MM.1S (cell line): ENCODE data around the gene TMX4.
A peak's percentile ranks its signal among the peaks of the same experiment; 100 is the strongest.

Experiments
- DNase-seq: peaks from one replicate; pipeline ENCODE4 v3.0.0-alpha.2; 2015
- H2AFZ ChIP-seq: fragments of 300-600 bp; sonication (generic); 2 replicates; pipeline ENCODE4 v1.6.0; 2016; ENCODE audit warnings: antibody characterized with exemption, low read length
- H3F3A ChIP-seq: fragments of 300-600 bp; sonication (generic); 2 replicates; pipeline ENCODE4 v1.6.1; 2016; ENCODE audit warnings: mild to moderate bottlenecking, antibody characterized with exemption, low read length, moderate library complexity, mixed read lengths; ENCODE audit not compliant: insufficient read depth
- H3K27ac ChIP-seq: fragments of 300-600 bp; sonication (generic); 2 replicates; pipeline ENCODE4 v1.5.1; 2016; ENCODE audit warnings: mild to moderate bottlenecking, low read length
- H3K27me3 ChIP-seq: fragments of 300-600 bp; sonication (generic); replicated peaks from 2 replicates; pipeline ENCODE4 v1.6.0; 2016; ENCODE audit warnings: low read length; ENCODE audit not compliant: insufficient read depth
- H3K36me3 ChIP-seq: fragments of 300-600 bp; sonication (generic); replicated peaks from 2 replicates; pipeline ENCODE4 v1.6.1; 2016; ENCODE audit warnings: mild to moderate bottlenecking, low read length, mixed read lengths; ENCODE audit not compliant: insufficient read depth
- H3K4me1 ChIP-seq: fragments of 300-600 bp; sonication (generic); 2 replicates; pipeline ENCODE4 v1.6.1; 2016; ENCODE audit warnings: low read length, mixed read lengths
- H3K4me2 ChIP-seq: fragments of 300-600 bp; sonication (generic); 2 replicates; pipeline ENCODE4 v1.6.0; 2016; ENCODE audit warnings: low read depth, low read length
- H3K4me3 ChIP-seq: fragments of 300-600 bp; sonication (generic); 2 replicates; pipeline ENCODE4 v1.5.1; 2016; ENCODE audit warnings: low read length, mixed read lengths
- H3K79me2 ChIP-seq: fragments of 300-600 bp; sonication (generic); 2 replicates; pipeline ENCODE4 v1.6.1; 2016; ENCODE audit warnings: mixed run types, low read length, mixed read lengths
- H3K9ac ChIP-seq: fragments of 300-600 bp; sonication (generic); 2 replicates; pipeline ENCODE4 v1.6.1; 2016; ENCODE audit warnings: low read length, mixed read lengths
- H3K9me2 ChIP-seq: fragments of 300-600 bp; sonication (generic); replicated peaks from 2 replicates; pipeline ENCODE4 v1.6.1; 2016; ENCODE audit warnings: mild to moderate bottlenecking, low read length, mixed read lengths; ENCODE audit not compliant: insufficient read depth
- H3K9me3 ChIP-seq: fragments of 300-600 bp; sonication (generic); replicated peaks from 2 replicates; pipeline ENCODE4 v1.6.1; 2016; ENCODE audit warnings: mild to moderate bottlenecking, low read length, mixed read lengths; ENCODE audit not compliant: insufficient read depth
- H4K20me1 ChIP-seq: fragments of 300-600 bp; sonication (generic); 2 replicates; pipeline ENCODE4 v1.6.1; 2016; ENCODE audit warnings: mild to moderate bottlenecking, low read length, moderate library complexity, mixed read lengths; ENCODE audit not compliant: insufficient read depth
- EZH2 ChIP-seq: fragments of 300-600 bp; sonication (generic); optimal IDR thresholded peaks from 2 replicates; pipeline ENCODE3; 2017; ENCODE audit warnings: low read depth, mild to moderate bottlenecking, antibody characterized with exemption, low read length, mixed read lengths
- EZH2phosphoT487 ChIP-seq: fragments of 300-600 bp; sonication (generic); IDR thresholded peaks from 2 replicates; pipeline ENCODE4 v1.6.1; 2018; ENCODE audit warnings: antibody characterized with exemption, low read length
- TF ChIP-seq, protein P1 (sequence below): fragments of 300-600 bp; sonication (generic); IDR thresholded peaks from 2 replicates; pipeline ENCODE4 v1.5.1; 2016; ENCODE audit warnings: antibody characterized with exemption, low read length, mixed read lengths

Gene TMX4, protein sequence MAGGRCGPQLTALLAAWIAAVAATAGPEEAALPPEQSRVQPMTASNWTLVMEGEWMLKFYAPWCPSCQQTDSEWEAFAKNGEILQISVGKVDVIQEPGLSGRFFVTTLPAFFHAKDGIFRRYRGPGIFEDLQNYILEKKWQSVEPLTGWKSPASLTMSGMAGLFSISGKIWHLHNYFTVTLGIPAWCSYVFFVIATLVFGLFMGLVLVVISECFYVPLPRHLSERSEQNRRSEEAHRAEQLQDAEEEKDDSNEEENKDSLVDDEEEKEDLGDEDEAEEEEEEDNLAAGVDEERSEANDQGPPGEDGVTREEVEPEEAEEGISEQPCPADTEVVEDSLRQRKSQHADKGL

DNA sequence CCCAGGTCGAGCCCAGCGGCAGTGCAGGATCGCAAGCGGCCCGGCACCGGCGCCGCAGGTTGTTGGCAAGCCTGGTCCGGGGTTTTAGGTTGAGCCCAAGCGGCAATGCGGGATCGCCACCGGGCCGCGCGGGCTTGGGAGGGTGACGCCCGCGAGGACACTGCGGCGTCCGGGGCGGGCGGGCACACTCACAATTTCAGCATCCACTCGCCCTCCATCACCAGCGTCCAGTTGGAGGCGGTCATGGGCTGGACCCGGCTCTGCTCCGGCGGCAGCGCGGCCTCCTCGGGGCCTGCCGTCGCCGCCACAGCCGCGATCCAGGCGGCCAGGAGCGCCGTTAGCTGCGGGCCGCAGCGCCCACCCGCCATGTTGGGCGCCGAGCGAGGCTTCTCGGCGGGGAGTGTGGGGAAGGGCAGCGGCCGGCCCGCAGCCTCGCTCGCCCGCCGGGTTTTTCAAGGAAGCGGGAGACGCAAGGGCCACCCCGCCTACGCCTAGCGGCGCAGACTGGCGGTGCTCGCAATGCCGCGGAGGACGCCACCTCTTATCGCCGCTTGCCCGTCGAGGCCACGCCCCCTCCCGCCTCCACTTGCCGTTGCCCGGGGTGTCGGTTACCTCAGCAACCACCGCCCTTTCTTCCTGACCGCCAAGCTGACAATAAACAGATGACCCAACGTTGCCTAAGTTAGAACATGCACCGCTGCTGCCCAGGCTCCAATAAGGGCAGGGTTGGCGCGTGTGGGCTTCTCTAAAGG, at the start of gene TMX4:
Gene TMX4, minus strand, starts transcription at position 516 of the 752 bp plus-strand sequence. Its CDS starts 148 bp downstream, at position 368.
- H3K27me3 ChIP-seq = no peaks in the 10 kb centered on the region
- peak within 1 kb of the TSS; percentile 81 for H2AFZ ChIP-seq
- H3F3A ChIP-seq = peaks cover 17% of the 10 kb centered on the region; the same call in 1 of the 2 replicates
- H3K9ac ChIP-seq = peak within 1 kb of the TSS; percentile 95
- peak within 1 kb of the TSS; percentile 84 for H3K4me2 ChIP-seq
- no peaks in the 10 kb centered on the region for H3K9me3 ChIP-seq
- peaks cover 31% of the 10 kb centered on the region for H3K79me2 ChIP-seq
- peak; percentile 98 for DNase-seq
- no peaks in the 10 kb centered on the region for H3K9me2 ChIP-seq
- no peaks in the 10 kb centered on the region for H3K36me3 ChIP-seq
- H3K4me3 ChIP-seq = peak within 1 kb of the TSS; percentile 88
- no peak for TF ChIP-seq EZH2phosphoT487
- TF ChIP-seq, protein P1, sequence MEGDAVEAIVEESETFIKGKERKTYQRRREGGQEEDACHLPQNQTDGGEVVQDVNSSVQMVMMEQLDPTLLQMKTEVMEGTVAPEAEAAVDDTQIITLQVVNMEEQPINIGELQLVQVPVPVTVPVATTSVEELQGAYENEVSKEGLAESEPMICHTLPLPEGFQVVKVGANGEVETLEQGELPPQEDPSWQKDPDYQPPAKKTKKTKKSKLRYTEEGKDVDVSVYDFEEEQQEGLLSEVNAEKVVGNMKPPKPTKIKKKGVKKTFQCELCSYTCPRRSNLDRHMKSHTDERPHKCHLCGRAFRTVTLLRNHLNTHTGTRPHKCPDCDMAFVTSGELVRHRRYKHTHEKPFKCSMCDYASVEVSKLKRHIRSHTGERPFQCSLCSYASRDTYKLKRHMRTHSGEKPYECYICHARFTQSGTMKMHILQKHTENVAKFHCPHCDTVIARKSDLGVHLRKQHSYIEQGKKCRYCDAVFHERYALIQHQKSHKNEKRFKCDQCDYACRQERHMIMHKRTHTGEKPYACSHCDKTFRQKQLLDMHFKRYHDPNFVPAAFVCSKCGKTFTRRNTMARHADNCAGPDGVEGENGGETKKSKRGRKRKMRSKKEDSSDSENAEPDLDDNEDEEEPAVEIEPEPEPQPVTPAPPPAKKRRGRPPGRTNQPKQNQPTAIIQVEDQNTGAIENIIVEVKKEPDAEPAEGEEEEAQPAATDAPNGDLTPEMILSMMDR = peak; percentile 4; the same call in 1 of the 2 replicates
- H3K4me1 ChIP-seq = peaks cover 22% of the 10 kb centered on the region
- peak within 1 kb of the TSS; percentile 89 for H3K27ac ChIP-seq
- H4K20me1 ChIP-seq = no peaks in the 10 kb centered on the region

DNA sequence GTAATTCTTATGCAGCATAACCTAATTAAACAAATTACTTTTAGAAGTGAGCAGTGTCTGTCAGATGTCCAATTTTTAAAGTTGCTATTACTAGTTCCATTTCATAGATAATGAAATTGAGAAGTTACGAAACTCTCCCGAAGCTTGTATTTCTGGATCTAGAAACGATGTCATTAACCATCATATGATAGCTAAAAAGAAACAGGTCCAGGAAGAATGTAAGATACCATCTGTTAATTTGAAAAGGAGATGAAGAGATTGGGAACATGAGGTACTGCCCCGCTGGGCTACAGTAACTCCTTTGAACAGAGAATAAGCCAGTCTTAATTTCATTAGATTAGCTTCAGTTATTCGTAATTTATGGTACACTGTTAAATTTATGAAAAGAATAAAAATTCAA, 47.5 kb upstream of the TMX4 start:
- Histone ChIP-seq H3K9ac (no peak overlapping the region), H4K20me1 (no peaks in the 10 kb centered on the region)
- TF ChIP-seq EZH2phosphoT487 (no peak), EZH2 (no peak)
- TF ChIP-seq, protein P1 = no peak

DNA sequence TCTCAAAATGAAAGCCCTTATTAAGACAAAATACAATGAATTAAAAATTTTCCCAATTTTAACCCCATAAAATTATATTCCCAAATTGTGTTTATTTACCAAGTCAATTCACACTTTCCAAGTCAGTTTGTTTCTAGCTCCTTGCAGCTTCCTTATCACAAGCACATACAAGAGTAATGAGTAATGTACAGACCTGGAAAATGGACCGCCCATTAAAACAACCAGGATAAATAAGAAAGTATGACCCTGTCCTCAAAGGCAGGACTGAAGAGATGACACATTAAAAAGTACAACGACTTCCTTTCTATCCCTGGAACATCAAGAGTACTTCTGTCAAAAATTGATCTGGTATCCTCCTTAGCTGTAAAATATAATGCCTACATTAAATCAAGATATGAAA, 47.1 kb upstream of the TMX4 start:
- TF ChIP-seq, protein P1 = no peak
- TF ChIP-seq EZH2 (no peak), EZH2phosphoT487 (no peak)
- H3K4me1 ChIP-seq = no peaks in the 10 kb centered on the region
- no peaks in the 10 kb centered on the region for H4K20me1 ChIP-seq
- no peaks in the 10 kb centered on the region for H3K36me3 ChIP-seq
- H3K27ac ChIP-seq = no peak overlapping the region
- no peaks in the 10 kb centered on the region for H3K9me2 ChIP-seq
- no peak for DNase-seq
- no peaks in the 10 kb centered on the region for H3K79me2 ChIP-seq
- no peaks in the 10 kb centered on the region for H3K27me3 ChIP-seq
- no peak overlapping the region for H2AFZ ChIP-seq
- no peaks in the 10 kb centered on the region for H3F3A ChIP-seq
- H3K9ac ChIP-seq = no peak overlapping the region
- no peak overlapping the region for H3K4me2 ChIP-seq
- no peak overlapping the region for H3K4me3 ChIP-seq
- no peaks in the 10 kb centered on the region for H3K9me3 ChIP-seq

More for the DNA sequence above, 47.5 kb upstream of the TMX4 start:
- Histone ChIP-seq H3K4me3 (no peak overlapping the region), H3K4me1 (no peaks in the 10 kb centered on the region), H3K36me3 (no peaks in the 10 kb centered on the region), H3F3A (no peaks in the 10 kb centered on the region), H3K9me2 (no peaks in the 10 kb centered on the region), H3K27ac (no peak overlapping the region), H3K79me2 (no peaks in the 10 kb centered on the region), H2AFZ (no peak overlapping the region), H3K27me3 (no peaks in the 10 kb centered on the region), H3K4me2 (no peak overlapping the region), H3K9me3 (no peaks in the 10 kb centered on the region)
- no peak for DNase-seq
